ENCODE results near the gene MED16.

The MED16 gene

GRCh38 chr19:928471-929202, 35.6 kb upstream of the MED16 start:
- DNase-seq, result no peak

GRCh38 chr19:927780-928401, 34.9 kb upstream of the MED16 start:
- no peak for DNase-seq

GRCh38 chr19:927351-927779, 34.4 kb upstream of the MED16 start:
- DNase-seq, result no peak

- DNase-seq, result no peak
Observed at GRCh38 chr19:926589-927350, 33.8 kb upstream of the MED16 start.

GRCh38 chr19:926323-926588, 33.3 kb upstream of the MED16 start:
- DNase-seq, result no peak

- peak; percentile 57 for DNase-seq
Observed at GRCh38 chr19:925526-926322, 32.7 kb upstream of the MED16 start, which contains the start of gene ARID3A. Gene ARID3A (plus strand): TSS chr19:926035. CDS start chr19:929529, 3,494 bp downstream.

- DNase-seq, result no peak
Observed at GRCh38 chr19:925087-925525, 32.1 kb upstream of the MED16 start.

- DNase-seq, result no peak
Observed at GRCh38 chr19:924553-925086, 31.6 kb upstream of the MED16 start.

- DNase-seq, result no peak
Observed at GRCh38 chr19:920051-920864, 27.3 kb upstream of the MED16 start.

GRCh38 chr19:919199-920050, 26.4 kb upstream of the MED16 start:
- no peak for DNase-seq

- peak; percentile 20 for DNase-seq
Observed at GRCh38 chr19:918481-919198, 25.7 kb upstream of the MED16 start.

GRCh38 chr19:918152-918437, 25.1 kb upstream of the MED16 start:
- no peak for DNase-seq

- no peak for DNase-seq
Observed at GRCh38 chr19:917323-918151, 24.6 kb upstream of the MED16 start, which contains the start of gene KISS1R. Gene KISS1R (plus strand): TSS chr19:917333. CDS start chr19:917503, 170 bp downstream.

GRCh38 chr19:916645-917322, 23.8 kb upstream of the MED16 start:
- no peak for DNase-seq

- DNase-seq, result peak; percentile 17
Observed at GRCh38 chr19:913080-913748, 20.2 kb upstream of the MED16 start, which contains the start of gene R3HDM4. Gene R3HDM4 (minus strand): TSS chr19:913219. CDS start chr19:913157, 62 bp downstream.

- no peak for DNase-seq
Observed at GRCh38 chr19:912181-913079, 19.4 kb upstream of the MED16 start.
